PC-9 (cell line): ENCODE results near the gene XPO1. TPM values are rescaled to one million over a fixed set of nuclear protein-coding genes. Genes with fewer than 3 reads are reported as not detected.

ENCODE experiments used
- BruUV-seq: library from RNA; stranded (reverse); fragments of 400-500 nt; replicated peaks from 2 replicates; lab custom pipeline; 2021; lab: Mats Ljungman, UMichigan
- CTCF ChIA-PET: fragments of 300-600 bp; sonication (Branson Sonifier 250); formaldehyde crosslinking; loops from one replicate; lab custom pipeline; 2022; ENCODE audit warnings: antibody characterized with exemption; lab: Charles Lee
- POLR2A ChIA-PET: fragments of 300-600 bp; sonication (Branson Sonifier 250); formaldehyde crosslinking; loops from one replicate; lab custom pipeline; 2022; ENCODE audit warnings: antibody characterized with exemption; ENCODE audit not compliant: unreplicated experiment; lab: Charles Lee
- DNase-seq, 2 experiments: peaks; one replicate each; pipeline versions ENCODE4 v3.0.0 to v3.0.0-alpha.2; 2015 to 2022; ENCODE audit warnings: mixed read lengths in 1 of 2
- H2AFZ ChIP-seq: fragments of 200-600 bp; sonication (generic); 2 replicates; pipeline ENCODE4 v1.8.1; 2017; ENCODE audit warnings: antibody characterized with exemption
- H3F3A ChIP-seq: fragments of 200-600 bp; sonication (generic); 2 replicates; pipeline ENCODE4 v1.8.1; 2017; ENCODE audit warnings: antibody characterized with exemption, mild to moderate bottlenecking, low read depth; ENCODE audit not compliant: insufficient read depth
- H3K27ac ChIP-seq: fragments of 200-600 bp; sonication (generic); 2 replicates; pipeline ENCODE4 v1.6.1; 2016; ENCODE audit warnings: mixed run types
- H3K27me3 ChIP-seq: fragments of 200-600 bp; sonication (generic); 2 replicates; pipeline ENCODE4 v1.6.1; 2016; ENCODE audit warnings: low read depth, mixed run types; ENCODE audit not compliant: insufficient read depth
- H3K36me3 ChIP-seq: fragments of 200-600 bp; sonication (generic); 2 replicates; pipeline ENCODE4 v1.6.1; 2016; ENCODE audit warnings: low read depth, mixed run types
- H3K4me1 ChIP-seq: fragments of 200-600 bp; sonication (generic); replicated peaks from 2 replicates; pipeline ENCODE4 v1.6.1; 2016; ENCODE audit warnings: mixed run types; ENCODE audit not compliant: insufficient read depth
- H3K4me2 ChIP-seq: fragments of 200-600 bp; sonication (generic); 2 replicates; pipeline ENCODE4 v1.6.1; 2017; ENCODE audit warnings: mixed run types
- H3K4me3 ChIP-seq: fragments of 200-600 bp; sonication (generic); 2 replicates; pipeline ENCODE4 v1.6.1; 2016; ENCODE audit warnings: mixed run types
- H3K79me2 ChIP-seq: fragments of 200-600 bp; sonication (generic); 2 replicates; pipeline ENCODE4 v1.6.1; 2017; ENCODE audit warnings: low read depth, mixed run types
- H3K9me2 ChIP-seq: fragments of 200-600 bp; sonication (generic); 2 replicates; pipeline ENCODE4 v1.8.1; 2017; ENCODE audit warnings: mild to moderate bottlenecking; ENCODE audit not compliant: insufficient read depth
- H3K9me3 ChIP-seq: fragments of 200-600 bp; sonication (generic); 2 replicates; pipeline ENCODE4 v1.8.1; 2016; ENCODE audit warnings: low read depth; ENCODE audit not compliant: insufficient read depth
- H4K20me1 ChIP-seq: fragments of 200-600 bp; sonication (generic); 2 replicates; pipeline ENCODE4 v1.8.1; 2017; ENCODE audit not compliant: insufficient read depth
- CTCF ChIP-seq: fragments of 200-600 bp; sonication (generic); conservative IDR thresholded peaks from 2 replicates; pipeline ENCODE4 v1.6.1; 2017; ENCODE audit warnings: mixed run types, antibody characterized with exemption, mild to moderate bottlenecking, moderate library complexity
- EZH2 ChIP-seq: fragments of 200-600 bp; sonication (generic); IDR thresholded peaks from 2 replicates; pipeline ENCODE4 v1.8.0; 2017; ENCODE audit warnings: antibody characterized with exemption, low read depth
- intact Hi-C: fragments of 100-400 bp; cut with micrococcal nuclease; formaldehyde crosslinking; loops from one replicate; pipeline ENCODE4 v1.10.0; 2022; ENCODE audit not compliant: unreplicated experiment
- total RNA-seq: library from RNA; stranded (reverse); gene quantifications from 2 replicates; pipeline ENCODE4 v1.2.3, GENCODE V29; 2021

Gene XPO1
- total RNA-seq, 1 experiment from 2014 or later = 236 TPM

DNA sequence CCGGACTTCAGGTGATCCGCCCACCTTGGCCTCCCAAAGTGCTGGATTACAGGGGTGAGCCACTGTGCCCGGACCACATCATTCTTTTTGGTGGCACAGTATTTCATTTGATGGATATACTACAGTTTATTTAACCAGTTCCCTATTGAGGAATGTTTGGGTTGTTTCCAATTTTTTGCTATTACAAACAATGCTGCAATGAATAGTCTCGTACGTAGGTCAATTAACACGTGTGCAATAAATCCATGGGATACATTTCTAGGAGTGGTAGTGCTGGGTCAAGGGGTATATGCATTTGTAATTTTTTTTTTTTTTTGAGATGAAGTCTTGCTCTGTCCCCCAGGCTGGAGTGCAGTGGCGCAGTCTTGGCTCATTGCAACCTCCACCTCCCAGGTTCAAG, 28.4 kb upstream of the XPO1 start:
- ChIA-PET CTCF (no interaction called here), POLR2A (no interaction called here)
- H3K27me3 ChIP-seq = no peaks in the 10 kb centered on the region
- no peaks in the 10 kb centered on the region for H3K9me2 ChIP-seq
- no peaks in the 10 kb centered on the region for H4K20me1 ChIP-seq
- TF ChIP-seq CTCF = no peak
- TF ChIP-seq EZH2 = no peak
- no peak overlapping the region for H3K4me2 ChIP-seq
- no peaks in the 10 kb centered on the region for H3K36me3 ChIP-seq
- H2AFZ ChIP-seq = no peak overlapping the region
- peaks cover 12% of the 10 kb centered on the region for H3F3A ChIP-seq
- DNase-seq = no peak
- no peaks in the 10 kb centered on the region for H3K79me2 ChIP-seq
- H3K9me3 ChIP-seq = no peaks in the 10 kb centered on the region
- intact Hi-C loops = loop anchor here (2.0 kb wide), 1 partner anchor 28 kb away; the partner anchor contains the start of gene XPO1
- no peak overlapping the region for H3K27ac ChIP-seq
- peaks cover 10% of the 10 kb centered on the region; the same call in 1 of the 2 replicates for H3K4me1 ChIP-seq
- H3K4me3 ChIP-seq = no peak overlapping the region
- no TSS peak for BruUV-seq

DNA sequence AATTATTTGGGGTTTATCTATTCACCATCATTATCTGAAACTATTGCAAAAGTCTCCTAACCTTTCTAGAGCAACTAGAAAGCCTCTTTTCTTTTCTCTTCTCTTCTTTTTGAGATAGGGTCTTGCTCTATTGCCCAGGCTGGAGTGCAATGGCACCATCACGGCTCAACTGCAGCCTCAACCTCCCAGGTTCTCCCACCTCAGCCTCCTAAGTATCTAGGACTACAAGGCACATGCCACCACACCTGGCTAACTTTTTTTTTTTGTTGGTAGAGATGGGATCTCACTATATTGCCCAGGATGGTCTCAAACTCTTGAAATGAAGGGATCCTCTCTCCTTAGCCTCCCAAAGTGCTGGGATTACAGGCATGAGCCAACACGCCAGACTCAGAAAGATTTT, 24.5 kb upstream of the XPO1 start:
- H3F3A ChIP-seq = peaks cover 12% of the 10 kb centered on the region
- no peaks in the 10 kb centered on the region for H3K9me3 ChIP-seq
- H4K20me1 ChIP-seq = no peaks in the 10 kb centered on the region
- no peak for DNase-seq
- H3K36me3 ChIP-seq = no peaks in the 10 kb centered on the region
- no peaks in the 10 kb centered on the region for H3K9me2 ChIP-seq
- H3K4me1 ChIP-seq = peaks cover 10% of the 10 kb centered on the region; the same call in 1 of the 2 replicates
- no peak for TF ChIP-seq CTCF
- BruUV-seq = no TSS peak
- ChIA-PET POLR2A (no interaction called here), CTCF (interaction anchor here (0.6 kb wide), 1 partner anchor 14 kb away, joined by 4 read pairs; no protein-coding TSS in a partner anchor)
- intact Hi-C loops = no loop called here
- H3K27me3 ChIP-seq = no peaks in the 10 kb centered on the region
- H3K27ac ChIP-seq = no peak overlapping the region
- no peak overlapping the region for H2AFZ ChIP-seq
- H3K4me2 ChIP-seq = no peak overlapping the region
- no peak overlapping the region for H3K4me3 ChIP-seq
- no peaks in the 10 kb centered on the region for H3K79me2 ChIP-seq

DNA sequence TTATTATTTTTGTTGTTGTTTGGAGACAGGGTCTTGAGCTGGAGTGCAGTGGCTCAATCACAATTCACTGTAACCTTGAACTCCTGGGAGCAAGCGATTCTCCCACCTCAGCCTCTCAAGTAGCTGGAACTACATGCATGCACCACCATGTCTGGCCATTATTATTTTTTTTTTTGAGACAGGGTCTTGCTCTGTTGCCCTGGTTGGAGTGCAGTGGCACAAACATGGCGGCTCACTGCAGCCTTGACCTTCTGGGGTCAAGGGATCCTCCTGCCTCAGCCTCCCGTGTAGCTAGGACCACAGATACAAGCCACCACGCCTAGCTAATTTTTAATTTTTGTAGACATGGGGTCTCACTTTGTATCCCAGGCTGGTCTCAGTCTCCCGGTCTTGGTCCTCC, 20.0 kb upstream of the XPO1 start:
- POLR2A ChIA-PET = no interaction called here
- no peaks in the 10 kb centered on the region for H3K27me3 ChIP-seq
- H3K9me2 ChIP-seq = no peaks in the 10 kb centered on the region
- H2AFZ ChIP-seq = no peak overlapping the region
- no peaks in the 10 kb centered on the region for H4K20me1 ChIP-seq
- H3K36me3 ChIP-seq = no peaks in the 10 kb centered on the region
- BruUV-seq = no TSS peak
- H3F3A ChIP-seq = no peaks in the 10 kb centered on the region
- H3K4me2 ChIP-seq = no peak overlapping the region
- CTCF ChIA-PET = no interaction called here
- TF ChIP-seq CTCF (no peak), EZH2 (no peak)
- intact Hi-C loops = no loop called here
- H3K27ac ChIP-seq = no peak overlapping the region
- no peaks in the 10 kb centered on the region for H3K9me3 ChIP-seq
- no peak for DNase-seq
- H3K4me1 ChIP-seq = no peaks in the 10 kb centered on the region
- H3K79me2 ChIP-seq = no peaks in the 10 kb centered on the region
- no peak overlapping the region for H3K4me3 ChIP-seq
